SK-N-MC (cell line): ENCODE data around the gene EEF2K.

Source experiments
- EZH2 ChIP-seq: fragments of 200-600 bp; sonication (generic); IDR thresholded peaks from one replicate; pipeline ENCODE4 v1.6.1; 2017; ENCODE audit warnings: antibody characterized with exemption
- POLR2AphosphoS5 ChIP-seq: IDR thresholded peaks from 2 replicates; pipeline ENCODE4 v1.6.1; 2012; ENCODE audit warnings: mild to moderate bottlenecking, low read depth, low read length, borderline replicate concordance

DNA sequence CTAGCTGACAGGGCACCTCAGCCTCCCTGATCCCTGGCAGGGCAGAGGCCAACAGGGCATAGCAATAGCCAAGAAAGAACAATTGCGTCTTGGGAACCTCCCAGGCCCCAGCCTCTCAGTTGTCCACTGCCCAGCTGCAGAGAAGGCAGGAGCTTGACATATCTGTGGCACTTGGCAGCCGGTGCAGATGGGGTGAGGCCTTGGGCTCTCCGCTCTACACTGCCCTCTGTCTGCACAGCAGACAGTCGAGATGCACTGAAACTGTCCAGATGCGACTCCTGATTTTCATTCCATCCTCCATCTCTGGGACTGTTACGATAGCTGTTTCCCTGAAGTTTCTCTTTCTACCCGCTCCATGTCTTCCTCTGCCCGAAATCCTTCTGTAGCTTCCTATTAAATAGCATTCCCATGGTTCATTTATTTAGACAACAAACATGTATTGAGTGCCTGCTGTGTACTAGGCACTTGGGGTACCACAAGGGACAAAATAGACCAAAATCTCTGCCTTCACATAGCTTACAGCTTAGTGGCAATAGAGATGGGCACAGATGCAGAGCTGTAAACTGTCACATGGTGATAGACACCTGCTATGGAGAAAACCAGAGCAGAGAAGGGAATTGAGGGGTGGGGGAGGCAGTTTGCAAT is 94.5 kb downstream of the EEF2K start:
- TF ChIP-seq POLR2AphosphoS5 (no peak), EZH2 (no peak)
